ENCODE data around the gene NAV2. TPM values are rescaled to one million over a fixed set of nuclear protein-coding genes. Genes with fewer than 3 reads are reported as not detected.

Gene NAV2
- total RNA-seq, 1 experiment from 2014 or later: 46.3 TPM

DNA sequence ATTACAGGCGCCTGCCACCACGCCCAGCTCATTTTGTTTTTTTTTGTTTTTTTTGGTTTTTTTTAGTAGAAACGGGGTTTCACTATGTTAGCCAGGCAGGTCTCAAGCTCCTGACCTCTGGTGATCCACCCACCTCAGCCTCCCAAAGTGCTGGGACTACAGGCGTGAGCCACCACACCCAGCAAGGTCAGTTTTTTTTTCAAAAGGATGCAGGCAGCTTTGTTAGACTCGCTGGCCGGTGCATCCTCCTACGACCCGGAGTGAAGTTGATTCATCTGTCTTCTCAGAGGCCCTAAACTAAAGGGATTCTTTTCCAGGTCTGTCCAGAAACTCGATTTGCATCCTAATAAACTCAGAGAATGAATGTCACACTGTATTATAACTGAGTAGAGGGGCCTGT, 265.3 kb downstream of the NAV2 start:
- H3K4me2 ChIP-seq (ENCODE audit: insufficient read depth, insufficient read length, low read length): no peak overlapping the region
- no peak overlapping the region for H2AFZ ChIP-seq (ENCODE audit: low read length)
- no peak overlapping the region for H3K9ac ChIP-seq (ENCODE audit: extremely low read depth, insufficient read length, low read length)
- no peak for TF ChIP-seq CTCF (conservative IDR thresholded peaks at IDR 0.05)
- no peak overlapping the region for H2BK15ac ChIP-seq (ENCODE audit: low read depth, low read length)
- no peaks in the 10 kb centered on the region for H3K9me3 Mint-ChIP-seq
- peaks cover 6 to 15% of the 10 kb centered on the region in 2 experiments; a peak in 3 of 4 replicates for H3K4me1 Mint-ChIP-seq
- H2BK120ac ChIP-seq (ENCODE audit: low read depth, low read length, poor library complexity, severe bottlenecking): no peak overlapping the region
- no peak overlapping the region for H3K56ac ChIP-seq (ENCODE audit: insufficient read length, low read depth, low read length)
- H3K27ac Mint-ChIP-seq: no peak overlapping the region
- H3K4me1 ChIP-seq (ENCODE audit: insufficient read depth, low read length): no peaks in the 10 kb centered on the region
- no peak overlapping the region for H3K4me3 Mint-ChIP-seq
- H4K8ac ChIP-seq (replicated peaks; ENCODE audit: insufficient read length, low read depth, low read length): no peak overlapping the region
- no peak overlapping the region for H4K91ac ChIP-seq (ENCODE audit: insufficient read length, low read depth, low read length)
- no peaks in the 10 kb centered on the region for H3K23me2 ChIP-seq (ENCODE audit: insufficient read length, low read depth, low read length, poor library complexity, severe bottlenecking)
- no peaks in the 10 kb centered on the region for H3K79me1 ChIP-seq (ENCODE audit: insufficient read depth, low read depth, low read length, poor library complexity, severe bottlenecking)
- no peaks in the 10 kb centered on the region for H3K9me3 ChIP-seq (ENCODE audit: control insufficient read depth, low read depth, low read length)
- H3K14ac ChIP-seq (ENCODE audit: insufficient read depth, low read length): no peak overlapping the region
- H3K27ac ChIP-seq (ENCODE audit: insufficient read length, low read depth, low read length): no peak overlapping the region
- no peaks in the 10 kb centered on the region for H3K27me3 Mint-ChIP-seq (ENCODE audit: low read depth)
- H2AK5ac ChIP-seq (ENCODE audit: insufficient read length, low read length): no peak overlapping the region
- DNase-seq: no peak
- no peak overlapping the region for H3T11ph ChIP-seq (ENCODE audit: low read length)
- no peaks in the 10 kb centered on the region for H3K79me2 ChIP-seq (ENCODE audit: insufficient read depth, low read length)
- H3K18ac ChIP-seq (ENCODE audit: insufficient read length, low read depth, low read length): no peak overlapping the region
- no peak overlapping the region for H3K23ac ChIP-seq (ENCODE audit: insufficient read length, low read depth, low read length)
- WGBS (ENCODE audit: extremely low coverage, insufficient read length, low lambda C conversion rate): no CpG with 5 or more reads among the region's 9 CpGs
- H3K36me3 Mint-ChIP-seq (ENCODE audit: insufficient read depth in 1 of 3, low read depth in 3 of 3): peaks cover 0 to 10% (median 3%) of the 10 kb centered on the region in 3 experiments; a peak in 4 of 7 replicates
- no peak overlapping the region for H2BK12ac ChIP-seq (ENCODE audit: insufficient read length, low read depth, low read length)
- H4K5ac ChIP-seq (ENCODE audit: insufficient read length, low read depth, low read length): no peak overlapping the region
- no peak overlapping the region for H2BK20ac ChIP-seq (ENCODE audit: low read depth, low read length, poor library complexity, severe bottlenecking)
- H4K20me1 ChIP-seq (ENCODE audit: control insufficient read depth, insufficient read depth, insufficient read length): no peaks in the 10 kb centered on the region
- no peak overlapping the region for H3K4ac ChIP-seq (ENCODE audit: low read depth, low read length)
- H3K27me3 ChIP-seq (ENCODE audit: insufficient read depth, low read length): no peaks in the 10 kb centered on the region
- no peak overlapping the region for H2BK5ac ChIP-seq (ENCODE audit: insufficient read length, low read length)
